GM18870 (cell line): ENCODE data around the gene CD86.
A peak's percentile ranks its signal among the peaks of the same experiment; 100 is the strongest.

Source experiments
- ATAC-seq: cut with Tn5 transposase; IDR thresholded peaks from one replicate; pipeline ENCODE4 v1.9.1; 2021; ENCODE audit warnings: moderate library complexity; ENCODE audit not compliant: unreplicated experiment

Gene CD86

GRCh38 chr3:122091602-122092295, 36.6 kb downstream of the CD86 start:
- peak; percentile 61 for ATAC-seq

DNA sequence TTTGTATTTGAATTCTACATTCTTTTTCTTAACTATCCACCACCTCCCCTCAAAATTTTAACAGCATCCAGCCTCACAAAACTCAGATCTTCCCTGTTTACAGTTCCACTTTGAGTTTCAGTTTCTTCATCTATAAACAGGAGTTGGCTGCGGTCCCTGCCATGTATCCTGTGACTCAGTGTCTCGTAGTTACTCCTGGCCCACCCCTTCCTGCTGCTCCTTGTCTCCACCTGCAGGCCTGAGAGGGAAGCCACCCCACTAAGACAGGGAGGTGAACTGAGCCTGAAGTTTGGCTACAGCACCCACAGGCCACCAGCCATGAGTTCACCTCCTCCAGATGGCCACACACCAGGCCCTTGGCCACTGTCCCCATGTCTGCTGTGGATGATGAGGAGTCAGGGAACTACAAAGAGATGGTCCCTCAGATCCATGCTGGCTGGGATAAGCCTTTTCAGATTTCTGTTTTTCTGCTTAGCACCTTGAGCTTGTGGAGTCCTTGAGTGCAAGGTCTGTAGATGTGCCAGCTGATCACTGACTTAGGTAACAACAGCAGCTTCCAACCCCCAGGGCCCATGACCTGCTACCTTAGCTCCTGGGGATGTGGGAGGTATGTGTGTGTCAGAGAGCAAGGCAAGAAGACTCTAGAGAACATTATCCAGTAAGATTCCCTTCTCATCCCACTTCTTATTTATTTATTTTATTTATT, 37.5 kb downstream of the CD86 start:
- ATAC-seq = no peak

GRCh38 chr3:122094125-122094524, 39.0 kb downstream of the CD86 start:
- peak; percentile 57 for ATAC-seq

DNA sequence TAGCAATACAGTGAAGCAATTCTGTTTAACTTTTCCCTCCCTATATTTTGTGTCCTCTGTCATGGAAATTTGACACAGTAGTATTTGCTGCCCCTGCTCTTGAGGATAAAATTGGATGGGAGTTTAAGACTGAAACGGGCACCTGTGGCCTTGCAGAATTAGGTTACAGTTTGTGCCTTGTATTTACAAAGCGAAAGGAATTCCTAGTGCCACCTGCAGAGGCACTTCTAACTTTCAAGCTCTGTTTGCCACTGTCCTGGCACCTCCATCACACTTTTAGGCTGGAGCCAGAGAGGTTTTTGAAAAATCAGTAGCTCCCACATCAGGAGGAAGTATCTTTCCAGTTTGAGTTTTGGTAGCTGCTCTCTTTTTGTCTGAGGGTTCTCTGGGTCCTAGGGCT, 39.5 kb downstream of the CD86 start:
- no peak for ATAC-seq

DNA sequence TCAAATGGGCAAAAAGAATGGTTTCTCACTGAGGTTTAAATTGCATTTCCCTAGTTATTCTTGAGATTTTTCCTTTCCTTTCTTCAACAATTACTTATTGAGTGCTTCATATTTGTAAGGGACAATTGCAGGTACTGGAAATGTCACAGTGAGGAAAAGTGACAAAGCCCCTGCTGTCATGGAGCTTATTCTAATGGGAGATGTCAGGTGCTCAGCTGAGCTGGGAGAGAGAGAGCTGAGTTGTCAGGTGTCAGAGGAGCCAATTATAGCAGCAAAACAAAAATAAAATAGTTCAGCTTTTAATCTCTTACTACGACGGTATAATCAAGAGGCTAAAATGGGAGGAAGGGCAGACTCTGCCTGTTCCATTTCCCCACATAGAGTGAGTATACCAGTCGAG, 42.0 kb downstream of the CD86 start:
- no peak for ATAC-seq

DNA sequence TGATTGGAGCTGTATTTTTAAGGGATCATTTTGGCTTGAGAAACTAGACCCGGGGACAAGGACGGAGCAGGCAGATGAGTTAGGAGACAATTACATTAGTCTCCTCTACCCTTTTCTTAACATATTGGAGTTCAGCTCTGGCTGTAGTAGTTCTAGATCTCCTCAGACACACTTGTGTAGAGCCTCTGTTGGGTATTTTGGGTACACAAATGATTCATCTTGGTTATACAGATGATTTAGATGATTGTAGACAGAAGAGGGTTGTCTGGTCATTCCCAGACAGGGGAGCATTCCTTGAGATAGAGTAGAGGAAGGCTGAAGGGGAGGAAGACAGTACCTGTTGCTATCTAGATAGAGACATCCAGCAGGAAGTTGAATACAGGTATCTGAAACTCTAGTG, 43.4 kb downstream of the CD86 start:
- no peak for ATAC-seq

- no peak for ATAC-seq
Observed at GRCh38 chr3:122099255-122099654, 44.1 kb downstream of the CD86 start.

DNA sequence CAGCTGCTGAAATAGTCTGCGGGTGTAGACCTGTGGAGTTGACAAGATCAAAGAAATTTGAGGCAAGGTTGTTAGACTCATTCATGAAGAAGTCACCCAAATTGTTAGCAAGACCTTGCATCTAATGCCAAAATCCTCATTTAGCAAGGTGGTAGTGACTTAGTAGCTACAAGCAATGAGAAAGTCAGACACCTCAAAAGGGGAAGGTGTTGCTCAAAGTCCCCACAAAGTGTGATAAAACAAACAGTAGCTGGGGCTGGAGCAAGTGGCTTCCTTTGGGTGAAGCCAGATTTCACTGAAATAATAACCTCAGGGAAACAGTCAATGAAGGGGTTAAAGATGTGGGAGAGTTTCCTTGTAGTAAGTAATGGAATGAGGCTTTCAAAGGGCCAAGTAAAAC, 44.9 kb downstream of the CD86 start:
- ATAC-seq = no peak

- peak; percentile 31 for ATAC-seq
Observed at GRCh38 chr3:122100591-122101463, 45.7 kb downstream of the CD86 start.

DNA sequence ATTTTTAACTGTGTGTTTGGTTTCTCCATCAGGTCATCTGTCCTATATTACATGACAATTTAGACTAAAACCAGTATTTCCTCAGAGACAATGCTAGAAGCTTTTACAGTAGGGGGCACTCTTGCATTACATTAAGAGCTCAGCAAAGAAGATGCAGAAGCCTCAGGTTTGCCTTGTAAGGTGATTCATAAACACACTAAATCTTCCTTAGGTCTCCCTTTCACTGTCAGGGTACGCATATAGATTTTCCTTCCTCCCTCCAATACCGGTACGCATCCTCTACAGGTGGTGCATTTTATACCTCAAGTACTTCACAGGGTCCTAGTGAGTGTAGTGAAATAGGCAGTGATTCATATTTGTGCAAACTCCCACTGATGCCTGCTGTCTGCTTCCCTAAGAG, 46.5 kb downstream of the CD86 start:
- peak; percentile 31 for ATAC-seq

DNA sequence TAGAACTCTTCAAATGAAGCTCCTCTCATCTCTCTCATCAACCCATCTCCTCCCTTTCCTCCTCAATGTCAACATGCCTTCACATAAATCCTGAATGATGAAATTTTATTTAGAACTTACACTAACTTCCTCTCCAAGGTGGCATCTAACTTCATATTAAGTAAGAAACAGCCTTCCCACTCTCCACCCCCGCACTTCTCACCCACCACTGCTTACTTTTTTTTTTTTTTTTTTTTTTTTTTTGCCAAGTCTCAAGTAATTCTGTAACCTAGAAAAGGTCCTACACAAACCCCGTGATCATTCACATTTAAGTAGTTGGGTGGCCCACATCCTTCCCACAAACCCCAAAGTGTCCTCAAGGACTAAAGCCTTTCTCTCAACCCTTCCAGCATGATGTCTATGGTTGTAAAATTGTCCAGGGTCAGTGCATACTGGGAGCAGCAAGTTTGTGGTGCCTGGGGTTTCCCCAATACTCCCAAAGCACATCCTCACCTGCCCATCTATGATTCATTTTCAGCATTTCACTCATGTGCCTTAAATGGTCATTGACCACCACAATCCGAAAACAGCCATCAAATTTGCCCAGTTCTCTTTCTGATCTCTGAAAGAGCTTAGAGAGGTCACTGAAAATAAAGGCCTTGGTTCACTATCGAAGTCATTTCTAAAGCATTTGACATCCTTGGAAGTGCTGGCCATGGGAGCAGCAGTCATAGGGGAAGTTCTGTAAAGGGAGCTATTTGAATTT, 47.2 kb downstream of the CD86 start:
- ATAC-seq = peak; percentile 53

- no peak for ATAC-seq
Observed at GRCh38 chr3:122103821-122104514, 48.8 kb downstream of the CD86 start.

GRCh38 chr3:122104515-122105194, 49.5 kb downstream of the CD86 start:
- peak; percentile 35 for ATAC-seq

DNA sequence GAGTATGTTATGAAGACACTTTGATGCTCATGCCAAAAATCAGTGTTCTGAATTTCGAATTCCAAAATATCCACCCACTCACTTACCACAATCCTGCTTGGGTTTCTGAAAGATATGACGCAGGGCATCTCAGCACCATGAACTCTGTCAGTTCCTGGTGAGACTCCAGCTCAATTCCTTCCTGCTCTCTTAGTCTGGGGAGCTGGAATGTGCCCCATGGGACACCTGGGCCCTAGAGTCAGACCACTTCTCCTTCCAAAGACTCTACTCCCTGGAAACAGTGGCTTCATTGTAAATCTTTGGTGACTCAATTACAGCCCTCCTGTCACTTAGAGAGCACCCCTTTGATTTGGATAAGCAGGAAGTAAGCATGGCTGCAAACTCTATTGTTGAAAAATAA, 50.5 kb downstream of the CD86 start:
- ATAC-seq = no peak

DNA sequence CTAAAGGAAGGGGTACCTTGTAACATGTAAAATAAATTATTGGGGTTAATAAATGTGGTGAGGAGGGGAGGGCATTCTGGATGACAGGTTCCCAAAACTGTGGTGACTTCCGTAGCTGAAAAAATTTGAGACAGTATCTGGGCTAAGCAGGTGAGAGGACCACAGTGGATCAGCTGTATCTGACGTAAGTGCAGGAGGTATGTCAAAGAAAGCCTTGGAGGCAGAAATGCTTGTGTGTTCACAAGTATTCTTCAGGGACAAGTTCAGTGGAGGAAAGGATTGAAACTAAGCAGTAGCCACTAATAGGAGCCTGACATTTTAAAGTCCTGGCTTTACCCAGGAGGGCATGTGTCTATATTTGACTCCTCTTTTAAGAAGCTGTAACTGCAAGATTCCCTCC, 52.0 kb downstream of the CD86 start:
- no peak for ATAC-seq

GRCh38 chr3:122111974-122112373, 56.8 kb downstream of the CD86 start:
- no peak for ATAC-seq

DNA sequence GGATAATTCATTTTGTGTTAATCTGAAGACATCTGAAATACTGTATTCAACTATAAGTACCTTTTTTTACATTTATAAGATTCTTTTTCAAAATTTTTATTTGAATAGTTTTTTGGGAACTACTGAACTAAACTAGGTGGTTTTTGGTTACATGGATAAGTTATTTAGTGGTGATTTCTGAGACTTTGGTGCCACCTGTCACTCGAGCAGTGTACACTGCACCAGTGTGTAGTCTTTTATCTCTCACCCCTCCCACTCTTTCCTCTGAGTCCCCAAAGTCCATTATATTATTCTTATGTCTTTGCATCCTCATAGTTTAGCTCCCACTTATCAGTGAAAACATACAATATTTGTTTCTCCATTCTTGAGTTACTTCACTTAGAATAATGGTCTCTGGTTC, 57.6 kb downstream of the CD86 start:
- ATAC-seq = no peak

- no peak for ATAC-seq
Observed at GRCh38 chr3:122123850-122124249, 68.7 kb downstream of the CD86 start.

- no peak for ATAC-seq
Observed at GRCh38 chr3:122132949-122133540, 77.9 kb downstream of the CD86 start.
